Type B pancreatic cell (in vitro differentiated cells): ENCODE measurements around the gene TUBA8. TPM values are rescaled to one million over a fixed set of nuclear protein-coding genes. Genes with fewer than 3 reads are reported as not detected.

Experiments
- DNase-seq: peaks from one replicate; pipeline ENCODE4 v3.0.0; 2021; ENCODE audit warnings: mixed read lengths; ENCODE audit not compliant: unreplicated experiment; ENCODE audit errors: extremely low spot score
- H3K27ac Mint-ChIP-seq: 2 replicates; pipeline ENCODE4 v1.8.0; 2021; ENCODE audit warnings: mild to moderate bottlenecking, mixed read lengths
- H3K27me3 Mint-ChIP-seq: 2 replicates; pipeline ENCODE4 v1.8.0; 2021; ENCODE audit warnings: mixed read lengths
- H3K36me3 Mint-ChIP-seq: 2 replicates; pipeline ENCODE4 v1.8.0; 2021; ENCODE audit warnings: mixed read lengths
- H3K4me1 Mint-ChIP-seq: one replicate; pipeline ENCODE4 v1.8.0; 2021; ENCODE audit warnings: mixed read lengths; ENCODE audit not compliant: unreplicated experiment
- H3K4me3 Mint-ChIP-seq: 2 replicates; pipeline ENCODE4 v1.8.0; 2021; ENCODE audit warnings: mild to moderate bottlenecking, mixed read lengths
- H3K9me3 Mint-ChIP-seq: 2 replicates; pipeline ENCODE4 v1.8.0; 2021; ENCODE audit warnings: mixed read lengths
- CTCF ChIP-seq: fragments of 200-600 bp; sonication (generic); conservative IDR thresholded peaks from 2 replicates; pipeline ENCODE4 v1.5.0; 2021; ENCODE audit warnings: antibody characterized with exemption, mild to moderate bottlenecking
- total RNA-seq: library from RNA; stranded (reverse); gene quantifications from 2 replicates; pipeline ENCODE4 v1.2.1, GENCODE V29; 2021; ENCODE audit warnings: low replicate concordance

TUBA8 gene
- total RNA-seq, 1 donor from 2014 or later = 1.7 TPM

GRCh38 chr22:18079706-18080233, 30.8 kb upstream of the TUBA8 start:
- no peaks in the 10 kb centered on the region for H3K27me3 Mint-ChIP-seq
- H3K27ac Mint-ChIP-seq = peak overlapping the region; percentile 84
- peak overlapping the region; percentile 93 for H3K4me3 Mint-ChIP-seq
- H3K4me1 Mint-ChIP-seq = peaks cover 22% of the 10 kb centered on the region
- DNase-seq = no peak
- no peak for TF ChIP-seq CTCF
- H3K36me3 Mint-ChIP-seq = peaks cover 26% of the 10 kb centered on the region
- H3K9me3 Mint-ChIP-seq = no peaks in the 10 kb centered on the region

GRCh38 chr22:18081416-18081815, 29.2 kb upstream of the TUBA8 start:
- no peak overlapping the region for H3K27ac Mint-ChIP-seq

GRCh38 chr22:18082467-18082866, 28.1 kb upstream of the TUBA8 start:
- DNase-seq = no peak

More at GRCh38 chr22:18081416-18081815, 29.2 kb upstream of the TUBA8 start:
- no peaks in the 10 kb centered on the region for H3K27me3 Mint-ChIP-seq
- H3K4me3 Mint-ChIP-seq = no peak overlapping the region
- no peak for DNase-seq
- peaks cover 17% of the 10 kb centered on the region for H3K4me1 Mint-ChIP-seq
- no peaks in the 10 kb centered on the region for H3K9me3 Mint-ChIP-seq
- TF ChIP-seq CTCF = no peak
- peaks cover 26% of the 10 kb centered on the region for H3K36me3 Mint-ChIP-seq

GRCh38 chr22:18083406-18083805, 27.2 kb upstream of the TUBA8 start:
- Mint-ChIP-seq H3K4me1 (peaks cover 12% of the 10 kb centered on the region), H3K4me3 (no peak overlapping the region), H3K27ac (no peak overlapping the region), H3K9me3 (no peaks in the 10 kb centered on the region), H3K27me3 (no peaks in the 10 kb centered on the region), H3K36me3 (peaks cover 26% of the 10 kb centered on the region)
- no peak for DNase-seq
- TF ChIP-seq CTCF = no peak

More at GRCh38 chr22:18082467-18082866, 28.1 kb upstream of the TUBA8 start:
- H3K9me3 Mint-ChIP-seq = no peaks in the 10 kb centered on the region
- TF ChIP-seq CTCF = no peak
- no peak overlapping the region for H3K27ac Mint-ChIP-seq
- H3K4me1 Mint-ChIP-seq = peaks cover 13% of the 10 kb centered on the region
- no peaks in the 10 kb centered on the region for H3K27me3 Mint-ChIP-seq
- H3K36me3 Mint-ChIP-seq = peaks cover 26% of the 10 kb centered on the region
- H3K4me3 Mint-ChIP-seq = peak overlapping the region; percentile 56

GRCh38 chr22:18085188-18085587, 25.4 kb upstream of the TUBA8 start:
- peaks cover 9% of the 10 kb centered on the region for H3K4me1 Mint-ChIP-seq
- no peak overlapping the region for H3K4me3 Mint-ChIP-seq
- H3K36me3 Mint-ChIP-seq = peaks cover 19% of the 10 kb centered on the region
- no peaks in the 10 kb centered on the region for H3K27me3 Mint-ChIP-seq
- no peak for DNase-seq
- H3K9me3 Mint-ChIP-seq = no peaks in the 10 kb centered on the region
- H3K27ac Mint-ChIP-seq = no peak overlapping the region
- TF ChIP-seq CTCF = no peak
